Stimulated activated CD8-positive, alpha-beta memory T cell treated with anti-CD3 and anti-CD28 coated beads, Interleukin-7, amount 100 ng/mL, for 48 hours (primary cell): Measurements from ENCODE around the gene COQ8A.

Experiments
- DNase-seq, 2 donors: peaks; one replicate each; pipeline ENCODE4 v3.0.0-alpha.2; 2020; ENCODE audit warnings: low read depth in 1 of 2; ENCODE audit errors: extremely low read depth in 1 of 2

The COQ8A gene

GRCh38 chr1:227002531-227003049 lies 62.5 kb downstream of the COQ8A start:
- DNase-seq = no peak

GRCh38 chr1:227003165-227003564 lies 63.1 kb downstream of the COQ8A start:
- no peak for DNase-seq

- DNase-seq = no peak
Measured at GRCh38 chr1:227004796-227005195, 64.7 kb downstream of the COQ8A start.

GRCh38 chr1:227006226-227006796 lies 66.2 kb downstream of the COQ8A start:
- no peak for DNase-seq

GRCh38 chr1:227009937-227010336 lies 69.8 kb downstream of the COQ8A start:
- no peak for DNase-seq

GRCh38 chr1:227010645-227011044 lies 70.6 kb downstream of the COQ8A start:
- DNase-seq = no peak

GRCh38 chr1:227016990-227017389 lies 76.9 kb downstream of the COQ8A start:
- DNase-seq = no peak

- no peak for DNase-seq
Measured at GRCh38 chr1:227032396-227032795, 92.3 kb downstream of the COQ8A start.

- DNase-seq = no peak
Measured at GRCh38 chr1:227033880-227034279, 93.8 kb downstream of the COQ8A start.

GRCh38 chr1:227035316-227035715 lies 95.2 kb downstream of the COQ8A start:
- DNase-seq = no peak

GRCh38 chr1:227037121-227037520 lies 97.0 kb downstream of the COQ8A start:
- DNase-seq = no peak
